ENCODE results near the gene DUOX2. TPM values are rescaled to one million over a fixed set of nuclear protein-coding genes. Genes with fewer than 3 reads are reported as not detected.
"Not testable (repeated sequence)": the region's sequence is repeated elsewhere in the genome, so short reads cannot be mapped to it uniquely, and the experiment has no call there.

Gene DUOX2
- total RNA-seq, 1 experiment from 2014 or later: 0.21 TPM

DNA sequence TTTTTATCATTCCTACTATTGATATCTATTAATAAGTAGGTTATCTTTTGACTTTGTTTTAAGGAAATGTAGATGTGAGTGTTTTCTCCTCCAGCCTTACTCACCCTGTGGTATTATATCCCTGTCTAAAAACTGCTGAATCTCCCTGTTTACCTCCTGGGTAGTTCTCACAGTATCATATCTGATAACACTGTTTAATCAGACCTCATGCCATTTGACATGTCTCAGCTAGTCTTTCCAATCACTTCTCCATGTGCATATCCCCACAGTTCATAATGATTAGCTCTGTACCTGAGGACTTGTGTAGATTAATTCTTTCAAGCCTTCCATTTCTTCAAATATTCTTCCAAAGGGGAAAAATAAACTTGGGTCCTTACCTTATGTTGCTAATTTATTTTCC, 30.7 kb downstream of the DUOX2 start:
- Mint-ChIP-seq H3K4me3 (ENCODE audit: low read depth, unreplicated experiment) (no peak overlapping the region), H3K27ac (ENCODE audit: unreplicated experiment) (no peak overlapping the region), H3K27me3 (ENCODE audit: unreplicated experiment) (peaks cover 31% of the 10 kb centered on the region), H3K4me1 (ENCODE audit: low read depth, unreplicated experiment) (no peaks in the 10 kb centered on the region), H3K36me3 (ENCODE audit: insufficient read depth, unreplicated experiment) (no peaks in the 10 kb centered on the region), H3K9me3 (ENCODE audit: low read depth, unreplicated experiment) (no peaks in the 10 kb centered on the region)
- intact Hi-C loops (cut with micrococcal nuclease; ENCODE audit: unreplicated experiment): no loop called here
- no peak for DNase-seq
- BruUV-seq (replicated peaks): no TSS peak
- CTCF ChIA-PET: interaction anchor here (1.2 kb wide), 1 partner anchor 35 kb away, joined by 3 read pairs; no protein-coding TSS in a partner anchor
- TF ChIP-seq, protein P1, sequence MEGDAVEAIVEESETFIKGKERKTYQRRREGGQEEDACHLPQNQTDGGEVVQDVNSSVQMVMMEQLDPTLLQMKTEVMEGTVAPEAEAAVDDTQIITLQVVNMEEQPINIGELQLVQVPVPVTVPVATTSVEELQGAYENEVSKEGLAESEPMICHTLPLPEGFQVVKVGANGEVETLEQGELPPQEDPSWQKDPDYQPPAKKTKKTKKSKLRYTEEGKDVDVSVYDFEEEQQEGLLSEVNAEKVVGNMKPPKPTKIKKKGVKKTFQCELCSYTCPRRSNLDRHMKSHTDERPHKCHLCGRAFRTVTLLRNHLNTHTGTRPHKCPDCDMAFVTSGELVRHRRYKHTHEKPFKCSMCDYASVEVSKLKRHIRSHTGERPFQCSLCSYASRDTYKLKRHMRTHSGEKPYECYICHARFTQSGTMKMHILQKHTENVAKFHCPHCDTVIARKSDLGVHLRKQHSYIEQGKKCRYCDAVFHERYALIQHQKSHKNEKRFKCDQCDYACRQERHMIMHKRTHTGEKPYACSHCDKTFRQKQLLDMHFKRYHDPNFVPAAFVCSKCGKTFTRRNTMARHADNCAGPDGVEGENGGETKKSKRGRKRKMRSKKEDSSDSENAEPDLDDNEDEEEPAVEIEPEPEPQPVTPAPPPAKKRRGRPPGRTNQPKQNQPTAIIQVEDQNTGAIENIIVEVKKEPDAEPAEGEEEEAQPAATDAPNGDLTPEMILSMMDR (IDR thresholded peaks at IDR 0.05; ENCODE audit: unreplicated experiment): no peak

DNA sequence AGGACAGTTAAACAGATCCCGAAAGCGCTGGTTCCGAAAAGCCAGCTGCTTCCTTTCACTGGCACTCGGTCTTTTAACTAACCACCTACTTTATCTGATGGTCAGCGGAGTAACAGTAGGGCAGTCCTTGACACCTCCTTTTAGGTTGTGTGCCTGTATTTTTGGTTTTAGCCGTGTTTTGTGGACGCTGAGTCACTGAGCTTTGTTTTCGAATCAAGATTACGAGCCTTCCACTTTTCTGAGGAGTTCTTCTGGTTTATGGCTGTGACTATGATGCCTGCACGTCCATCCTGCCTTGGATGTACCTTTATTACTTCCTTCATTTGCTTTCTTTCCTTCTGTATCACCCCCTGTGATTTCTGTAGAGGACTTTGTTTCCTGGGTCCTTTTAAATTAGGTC, 31.6 kb downstream of the DUOX2 start:
- H3K27me3 Mint-ChIP-seq (ENCODE audit: unreplicated experiment): peaks cover 28% of the 10 kb centered on the region
- H3K27ac Mint-ChIP-seq (ENCODE audit: unreplicated experiment); DNase-seq; H3K4me3 Mint-ChIP-seq (ENCODE audit: low read depth, unreplicated experiment); H3K36me3 Mint-ChIP-seq (ENCODE audit: insufficient read depth, unreplicated experiment); BruUV-seq (replicated peaks); intact Hi-C loops (cut with micrococcal nuclease; ENCODE audit: unreplicated experiment); H3K4me1 Mint-ChIP-seq (ENCODE audit: low read depth, unreplicated experiment); H3K9me3 Mint-ChIP-seq (ENCODE audit: low read depth, unreplicated experiment); CTCF ChIA-PET: not testable (repeated sequence)

DNA sequence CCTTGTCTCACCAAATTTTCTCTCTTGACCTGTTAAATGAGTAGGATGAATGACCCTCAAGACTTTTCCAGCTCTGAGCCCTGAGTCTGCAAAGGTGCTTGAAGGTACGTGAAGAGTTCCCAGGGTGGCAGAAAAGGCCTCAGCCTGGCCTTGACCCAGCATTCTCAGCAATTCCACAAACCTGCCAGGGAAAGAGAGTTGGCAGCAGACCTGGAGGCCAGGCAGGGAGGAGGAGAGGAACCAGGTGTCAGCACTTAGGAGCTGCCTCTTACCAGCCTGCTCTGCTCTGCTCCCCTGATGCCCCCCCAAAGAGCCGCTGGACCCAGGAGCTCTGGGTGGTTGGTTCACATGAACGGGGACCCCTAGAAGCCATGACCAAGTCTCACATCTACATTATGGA, 33.4 kb downstream of the DUOX2 start:
- H3K27ac Mint-ChIP-seq (ENCODE audit: unreplicated experiment); H3K36me3 Mint-ChIP-seq (ENCODE audit: insufficient read depth, unreplicated experiment); BruUV-seq (replicated peaks); H3K9me3 Mint-ChIP-seq (ENCODE audit: low read depth, unreplicated experiment); H3K4me3 Mint-ChIP-seq (ENCODE audit: low read depth, unreplicated experiment); CTCF ChIA-PET; DNase-seq; H3K4me1 Mint-ChIP-seq (ENCODE audit: low read depth, unreplicated experiment); intact Hi-C loops (cut with micrococcal nuclease; ENCODE audit: unreplicated experiment): not testable (repeated sequence)
- H3K27me3 Mint-ChIP-seq (ENCODE audit: unreplicated experiment): peaks cover 21% of the 10 kb centered on the region

DNA sequence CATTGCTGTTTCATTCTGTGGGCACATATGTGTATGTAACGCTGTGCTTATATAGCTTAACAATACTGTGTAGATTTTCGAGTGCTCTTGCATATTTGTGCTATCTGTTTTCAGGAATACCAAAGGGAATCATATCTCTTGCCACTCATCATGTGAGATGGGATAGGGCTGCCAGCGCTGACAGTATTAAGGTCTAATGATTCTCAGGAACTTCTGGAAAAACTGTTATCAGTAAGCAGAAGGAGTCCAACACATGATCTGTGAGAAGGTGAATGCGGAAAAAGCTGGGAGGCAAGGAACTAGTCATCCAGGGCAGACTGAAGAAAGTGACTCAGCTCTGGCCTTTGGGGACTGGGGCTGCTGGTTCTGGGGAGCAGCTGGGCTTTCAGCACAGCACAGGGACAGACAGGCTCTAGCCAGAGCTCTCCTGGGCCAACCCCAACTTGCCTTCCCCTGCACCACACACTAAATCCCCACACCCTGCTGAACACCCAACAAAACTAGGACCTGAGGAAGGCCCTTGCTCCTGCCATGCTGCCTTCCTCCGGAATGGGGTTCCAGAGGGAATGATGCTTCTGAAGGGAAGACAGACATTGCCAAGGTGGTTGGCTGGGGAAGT, 34.2 kb downstream of the DUOX2 start:
- intact Hi-C loops (cut with micrococcal nuclease; ENCODE audit: unreplicated experiment); H3K9me3 Mint-ChIP-seq (ENCODE audit: low read depth, unreplicated experiment); BruUV-seq (replicated peaks); H3K4me1 Mint-ChIP-seq (ENCODE audit: low read depth, unreplicated experiment); H3K4me3 Mint-ChIP-seq (ENCODE audit: low read depth, unreplicated experiment); H3K27ac Mint-ChIP-seq (ENCODE audit: unreplicated experiment); H3K36me3 Mint-ChIP-seq (ENCODE audit: insufficient read depth, unreplicated experiment); DNase-seq: not testable (repeated sequence)
- peaks cover 19% of the 10 kb centered on the region for H3K27me3 Mint-ChIP-seq (ENCODE audit: unreplicated experiment)
- CTCF ChIA-PET: interaction anchor here (0.7 kb wide), 1 partner anchor 39 kb away, joined by 3 read pairs; no protein-coding TSS in a partner anchor

DNA sequence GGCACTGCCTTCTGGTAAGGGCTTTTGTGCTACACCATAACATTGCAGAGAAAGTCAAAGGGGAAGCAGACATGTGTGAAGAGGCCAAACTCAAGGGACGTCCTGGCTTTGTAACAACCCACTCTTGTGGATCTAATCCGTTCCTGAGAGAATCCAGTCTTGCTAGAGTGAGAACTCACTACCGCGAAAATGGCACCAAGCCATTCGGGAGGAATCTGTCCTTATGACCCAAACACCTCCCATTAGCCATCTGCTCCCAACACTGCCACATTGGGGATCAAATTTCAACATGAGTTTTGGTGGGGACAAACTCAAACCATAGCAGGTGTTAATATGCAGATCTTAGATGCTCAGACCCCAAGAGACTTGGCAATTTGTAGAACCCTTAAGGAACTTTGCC, 34.8 kb downstream of the DUOX2 start:
- H3K36me3 Mint-ChIP-seq (ENCODE audit: insufficient read depth, unreplicated experiment); H3K4me3 Mint-ChIP-seq (ENCODE audit: low read depth, unreplicated experiment); H3K9me3 Mint-ChIP-seq (ENCODE audit: low read depth, unreplicated experiment); H3K27ac Mint-ChIP-seq (ENCODE audit: unreplicated experiment); CTCF ChIA-PET; BruUV-seq (replicated peaks); H3K4me1 Mint-ChIP-seq (ENCODE audit: low read depth, unreplicated experiment); intact Hi-C loops (cut with micrococcal nuclease; ENCODE audit: unreplicated experiment); DNase-seq: not testable (repeated sequence)
- peaks cover 14% of the 10 kb centered on the region for H3K27me3 Mint-ChIP-seq (ENCODE audit: unreplicated experiment)

DNA sequence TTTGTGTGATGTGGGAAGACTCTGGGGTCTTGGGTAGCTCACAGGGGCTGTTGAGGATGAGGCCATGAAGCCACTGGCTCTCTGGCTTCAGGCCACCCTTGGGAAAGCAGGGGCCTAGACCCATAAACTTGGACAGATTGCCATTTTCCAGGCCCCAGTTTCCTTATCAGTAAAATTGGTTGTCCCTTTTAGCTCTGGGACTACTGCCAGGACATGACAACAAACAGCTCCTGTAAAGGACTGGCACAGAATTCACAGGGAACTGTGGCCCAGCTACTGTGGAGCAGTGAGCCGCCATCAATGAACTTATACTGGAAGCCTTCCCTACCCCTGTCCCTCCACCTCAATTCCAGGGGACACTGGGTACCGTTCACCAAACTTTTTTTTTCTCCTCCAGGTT, 36.6 kb downstream of the DUOX2 start:
- BruUV-seq (replicated peaks); intact Hi-C loops (cut with micrococcal nuclease; ENCODE audit: unreplicated experiment); CTCF ChIA-PET; H3K27me3 Mint-ChIP-seq (ENCODE audit: unreplicated experiment); H3K36me3 Mint-ChIP-seq (ENCODE audit: insufficient read depth, unreplicated experiment); H3K4me3 Mint-ChIP-seq (ENCODE audit: low read depth, unreplicated experiment); H3K4me1 Mint-ChIP-seq (ENCODE audit: low read depth, unreplicated experiment); H3K9me3 Mint-ChIP-seq (ENCODE audit: low read depth, unreplicated experiment); DNase-seq; H3K27ac Mint-ChIP-seq (ENCODE audit: unreplicated experiment): not testable (repeated sequence)

DNA sequence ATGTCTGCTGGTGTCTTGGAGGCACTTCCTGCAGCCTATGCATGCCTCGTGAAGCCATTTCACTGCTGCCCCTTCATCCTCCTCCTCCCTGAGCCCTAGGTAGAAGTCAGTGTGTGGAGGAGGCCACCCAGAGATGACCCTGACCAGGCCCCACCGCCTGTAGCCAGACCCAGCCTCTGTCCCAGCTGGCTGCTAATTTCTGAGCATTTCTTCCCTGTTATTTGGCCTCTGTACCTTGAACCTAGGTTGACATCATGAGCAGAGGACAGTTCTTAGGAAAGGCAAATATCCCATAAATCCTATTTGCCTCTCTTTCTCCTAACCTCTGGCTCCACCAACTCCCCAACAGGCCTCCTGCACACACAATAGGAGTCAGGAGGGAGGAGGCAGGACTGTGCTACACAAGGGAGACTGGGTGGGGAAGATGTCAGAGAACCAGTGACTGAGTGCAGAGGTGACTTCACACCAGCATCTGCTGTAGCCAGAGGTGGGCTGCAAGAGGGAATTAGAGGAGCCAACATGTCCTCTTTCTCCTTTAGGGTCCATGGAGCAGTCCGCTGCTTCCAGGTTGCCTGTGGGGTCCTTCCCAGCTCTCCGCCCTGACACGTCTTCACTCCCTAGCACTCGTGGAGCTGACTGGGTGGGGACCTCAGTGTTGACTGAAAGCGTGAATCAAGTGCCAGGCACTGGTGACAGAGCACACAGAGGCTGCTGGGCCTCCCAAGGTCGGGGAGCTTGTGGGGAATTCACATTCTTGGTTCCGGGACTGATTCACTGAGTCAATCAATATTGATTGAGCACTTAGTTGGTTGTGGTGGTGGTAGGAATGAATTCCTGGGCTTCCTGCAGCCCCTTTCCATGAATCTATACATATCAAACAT, 38.3 kb downstream of the DUOX2 start:
- H3K4me3 Mint-ChIP-seq (ENCODE audit: low read depth, unreplicated experiment); intact Hi-C loops (cut with micrococcal nuclease; ENCODE audit: unreplicated experiment); CTCF ChIA-PET; H3K9me3 Mint-ChIP-seq (ENCODE audit: low read depth, unreplicated experiment); H3K27ac Mint-ChIP-seq (ENCODE audit: unreplicated experiment); DNase-seq; H3K36me3 Mint-ChIP-seq (ENCODE audit: insufficient read depth, unreplicated experiment); BruUV-seq (replicated peaks); H3K4me1 Mint-ChIP-seq (ENCODE audit: low read depth, unreplicated experiment); H3K27me3 Mint-ChIP-seq (ENCODE audit: unreplicated experiment): not testable (repeated sequence)

DNA sequence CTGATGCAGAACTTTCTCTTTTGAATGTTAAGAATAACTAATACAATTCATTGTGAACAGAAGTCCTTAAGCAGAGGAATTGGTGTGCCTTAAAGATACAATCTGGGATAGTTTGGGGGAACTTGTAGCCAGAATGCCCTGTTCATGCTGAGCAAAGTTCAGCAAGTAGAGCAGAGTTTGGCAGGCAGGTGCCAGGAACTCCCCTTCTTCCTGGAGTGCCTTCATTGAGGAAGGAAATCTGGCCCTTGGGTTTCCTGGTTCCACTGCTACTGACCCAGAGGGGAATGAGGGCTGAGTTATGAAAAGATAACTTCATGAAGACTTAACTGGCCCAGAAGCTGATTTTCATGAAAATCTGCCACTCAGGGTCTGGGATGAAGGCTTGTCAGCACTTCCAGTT, 40.4 kb downstream of the DUOX2 start:
- BruUV-seq (replicated peaks); intact Hi-C loops (cut with micrococcal nuclease; ENCODE audit: unreplicated experiment); H3K4me1 Mint-ChIP-seq (ENCODE audit: low read depth, unreplicated experiment); CTCF ChIA-PET; H3K9me3 Mint-ChIP-seq (ENCODE audit: low read depth, unreplicated experiment); DNase-seq; H3K27ac Mint-ChIP-seq (ENCODE audit: unreplicated experiment); H3K36me3 Mint-ChIP-seq (ENCODE audit: insufficient read depth, unreplicated experiment); H3K27me3 Mint-ChIP-seq (ENCODE audit: unreplicated experiment); H3K4me3 Mint-ChIP-seq (ENCODE audit: low read depth, unreplicated experiment): not testable (repeated sequence)

GRCh38 chr15:45069942-45070360, 44.0 kb downstream of the DUOX2 start:
- H3K36me3 Mint-ChIP-seq (ENCODE audit: insufficient read depth, unreplicated experiment); H3K27ac Mint-ChIP-seq (ENCODE audit: unreplicated experiment); H3K4me1 Mint-ChIP-seq (ENCODE audit: low read depth, unreplicated experiment); CTCF ChIA-PET; DNase-seq; H3K27me3 Mint-ChIP-seq (ENCODE audit: unreplicated experiment); H3K4me3 Mint-ChIP-seq (ENCODE audit: low read depth, unreplicated experiment); intact Hi-C loops (cut with micrococcal nuclease; ENCODE audit: unreplicated experiment); BruUV-seq (replicated peaks); H3K9me3 Mint-ChIP-seq (ENCODE audit: low read depth, unreplicated experiment): not testable (repeated sequence)
